DMS79 treated with DMSO at 0.1 percent for 48 hours (cell line): ENCODE results near the gene FKBP8.
A peak's percentile ranks its signal among the peaks of the same experiment; 100 is the strongest.
"Not testable (repeated sequence)": the region's sequence is repeated elsewhere in the genome, so short reads cannot be mapped to it uniquely, and the experiment has no call there.

ENCODE experiments used
- DNase-seq: peaks from one replicate; lab custom pipeline; 2025; lab: John Stamatoyannopoulos, UW

The FKBP8 gene

GRCh38 chr19:18558604-18559003, 15.2 kb upstream of the FKBP8 start:
- DNase-seq, result no peak

- DNase-seq, result no peak
Measured at GRCh38 chr19:18558202-18558555, 14.8 kb upstream of the FKBP8 start.

GRCh38 chr19:18557411-18558201, 14.2 kb upstream of the FKBP8 start, which contains the start of gene KXD1:
Gene KXD1, plus strand, starts transcription at chr19:18557870. Its CDS starts 4,187 bp downstream, at chr19:18562057.
- peak; percentile 96 for DNase-seq

- no peak for DNase-seq
Measured at GRCh38 chr19:18551631-18552030, 8.3 kb upstream of the FKBP8 start.

- DNase-seq, result peak; percentile 17
Measured at GRCh38 chr19:18543814-18544475, 572 bp upstream of the FKBP8 start.

- peak; percentile 5 for DNase-seq
Measured at GRCh38 chr19:18541992-18542940, 1.1 kb downstream of the FKBP8 start.

GRCh38 chr19:18541258-18541991, 1.9 kb downstream of the FKBP8 start:
- DNase-seq, result no peak

GRCh38 chr19:18540200-18540599, 3.2 kb downstream of the FKBP8 start:
- not testable (repeated sequence) for DNase-seq

- DNase-seq, result no peak
Measured at GRCh38 chr19:18539372-18539771, 4.0 kb downstream of the FKBP8 start.

GRCh38 chr19:18538115-18538514, 5.3 kb downstream of the FKBP8 start:
- no peak for DNase-seq

- DNase-seq, result no peak
Measured at GRCh38 chr19:18537431-18537830, 5.9 kb downstream of the FKBP8 start.

- DNase-seq, result no peak
Measured at GRCh38 chr19:18536475-18536874, 6.9 kb downstream of the FKBP8 start.

GRCh38 chr19:18533058-18533457, 10.3 kb downstream of the FKBP8 start:
- DNase-seq, result no peak

- no peak for DNase-seq
Measured at GRCh38 chr19:18532168-18532890, 11.0 kb downstream of the FKBP8 start.

GRCh38 chr19:18531485-18531884, 11.9 kb downstream of the FKBP8 start:
- DNase-seq, result no peak

GRCh38 chr19:18529782-18530181, 13.6 kb downstream of the FKBP8 start:
- DNase-seq, result no peak

GRCh38 chr19:18526316-18526715, 17.1 kb downstream of the FKBP8 start:
- DNase-seq, result no peak

- DNase-seq, result no peak
Measured at GRCh38 chr19:18523841-18524240, 19.5 kb downstream of the FKBP8 start.

- DNase-seq, result not testable (repeated sequence)
Measured at GRCh38 chr19:18522862-18523440, 20.4 kb downstream of the FKBP8 start.

GRCh38 chr19:18522124-18522861, 21.1 kb downstream of the FKBP8 start:
- DNase-seq, result peak; percentile 99
